ENCODE data around the gene NMUR1. TPM values are rescaled to one million over a fixed set of nuclear protein-coding genes. Genes with fewer than 3 reads are reported as not detected.

Gene NMUR1
- total and polyA plus RNA-seq, 5 donors: 0.50 to 1.9 (median 1.0) TPM

GRCh38 chr2:231483398-231484329, 46.6 kb downstream of the NMUR1 start:
- intact Hi-C loops (cut with DNase I): loop anchor here in 1 of 4 donors (10.0 kb wide), 1 partner anchor 71 kb away; no protein-coding TSS in a partner anchor
- DNase-seq (peak; percentile 54 to 83 (median 81)), ATAC-seq (peak; percentile 79 to 80)
- no peaks in the 10 kb centered on the region for H3K9me3 ChIP-seq (ENCODE audit: control insufficient read depth, low read length)
- no peaks in the 10 kb centered on the region for H3K4me1 ChIP-seq (ENCODE audit: control insufficient read depth, insufficient read depth, low read length)
- 36% methylated on average over 65 of the region's 65 CpGs for WGBS
- peak overlapping the region; percentile 70 for H3K27ac ChIP-seq (ENCODE audit: low read length)
- peak overlapping the region; percentile 43 for H3K4me3 ChIP-seq (ENCODE audit: low read length)
- H3K27me3 ChIP-seq (ENCODE audit: control insufficient read depth, insufficient read depth): no peaks in the 10 kb centered on the region

DNA sequence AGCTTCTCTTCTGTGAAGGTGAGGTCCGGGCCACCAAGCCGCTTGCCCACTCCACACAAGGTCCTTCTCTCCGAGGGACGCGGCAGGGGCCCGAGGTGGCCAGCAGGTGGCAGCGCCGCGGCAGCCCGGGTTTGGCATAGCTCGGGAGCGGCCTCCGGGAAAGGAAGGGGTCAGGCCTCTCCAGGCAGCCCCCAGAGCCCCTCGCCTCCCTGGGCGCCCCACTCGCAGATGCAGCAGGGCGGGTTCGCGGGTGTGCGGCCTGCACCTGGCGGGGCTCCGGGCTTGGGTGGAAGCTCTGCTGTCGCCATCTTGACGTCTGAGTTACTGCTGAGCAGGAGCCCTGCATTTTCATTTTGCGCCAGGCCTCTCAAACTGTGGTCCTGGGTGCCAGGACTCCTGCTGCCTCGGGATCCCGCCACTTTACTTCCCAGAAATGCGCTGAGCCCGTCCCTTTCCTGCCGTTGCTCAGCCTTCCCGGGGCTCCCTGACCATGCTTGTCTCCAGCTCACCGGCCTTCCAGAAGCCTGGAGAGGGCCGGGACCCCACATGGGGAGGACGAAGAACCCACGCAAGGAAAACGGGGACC, 47.3 kb downstream of the NMUR1 start:
- DNase-seq: peak; percentile 81 to 92 (median 91)
- intact Hi-C loops (cut with DNase I): loop anchor here in 1 of 4 donors (10.0 kb wide), 1 partner anchor 72 kb away; no protein-coding TSS in a partner anchor

DNA sequence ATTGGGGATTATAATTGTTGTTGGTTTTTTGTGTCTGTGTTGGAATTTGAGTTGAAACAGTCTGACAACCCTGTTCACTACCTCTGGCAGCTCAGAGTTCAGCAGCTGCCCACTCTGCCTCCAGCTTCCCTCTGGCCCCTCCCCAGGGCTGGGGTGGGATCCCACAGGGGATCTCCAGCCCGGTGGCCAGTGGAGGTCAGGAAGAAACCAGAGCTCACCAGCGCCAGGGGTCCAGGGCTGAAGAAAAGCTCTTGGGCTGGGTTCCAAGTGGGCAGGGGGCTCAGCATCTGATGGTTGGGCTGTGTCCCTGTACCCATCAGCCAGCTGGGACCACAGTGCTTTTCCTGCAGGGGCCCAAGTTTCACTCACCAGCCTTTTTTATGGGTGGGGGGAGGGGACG, 49.5 kb downstream of the NMUR1 start:
- DNase-seq (no peak), ATAC-seq (no peak)
- Histone ChIP-seq H3K27me3 (ENCODE audit: control insufficient read depth, insufficient read depth) (no peaks in the 10 kb centered on the region), H3K4me3 (ENCODE audit: low read length) (no peak overlapping the region), H3K9me3 (ENCODE audit: control insufficient read depth, low read length) (no peaks in the 10 kb centered on the region), H3K27ac (ENCODE audit: low read length) (no peak overlapping the region), H3K4me1 (ENCODE audit: control insufficient read depth, insufficient read depth, low read length) (no peaks in the 10 kb centered on the region)
- intact Hi-C loops (cut with DNase I): loop anchor here in 1 of 4 donors (10.0 kb wide), 1 partner anchor 74 kb away; no protein-coding TSS in a partner anchor
- 68% methylated on average over 3 of the region's 3 CpGs for WGBS

More for the DNA sequence above, 47.3 kb downstream of the NMUR1 start:
- H3K4me1 ChIP-seq (ENCODE audit: control insufficient read depth, insufficient read depth, low read length): no peaks in the 10 kb centered on the region
- peak; percentile 92 for ATAC-seq
- no peaks in the 10 kb centered on the region for H3K9me3 ChIP-seq (ENCODE audit: control insufficient read depth, low read length)
- no peaks in the 10 kb centered on the region for H3K27me3 ChIP-seq (ENCODE audit: control insufficient read depth, insufficient read depth)
- 9% methylated on average over 36 of the region's 36 CpGs for WGBS
- peak overlapping the region; percentile 70 for H3K27ac ChIP-seq (ENCODE audit: low read length)
- peak overlapping the region; percentile 43 for H3K4me3 ChIP-seq (ENCODE audit: low read length)

DNA sequence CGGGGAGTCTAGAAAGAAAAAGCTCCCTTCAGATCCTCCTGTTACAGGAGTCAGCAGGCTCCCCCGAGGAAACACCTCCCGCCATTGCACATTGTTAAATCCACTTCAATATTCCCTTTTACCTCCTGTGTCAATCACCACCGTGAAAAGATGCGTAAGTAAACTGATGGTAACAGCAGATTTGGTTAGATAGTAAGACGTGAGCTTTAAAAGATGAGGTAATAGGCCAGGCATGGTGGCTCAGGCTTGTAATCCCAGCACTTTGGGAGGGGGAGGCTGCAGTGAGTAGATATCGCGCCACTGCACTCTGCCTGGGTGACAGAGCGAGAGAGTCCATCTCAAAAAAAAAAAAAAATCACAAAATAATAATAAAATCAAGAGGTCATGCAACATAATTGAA, 50.8 kb downstream of the NMUR1 start:
- H3K4me1 ChIP-seq (ENCODE audit: control insufficient read depth, insufficient read depth, low read length): no peaks in the 10 kb centered on the region
- WGBS: 86% methylated on average over 9 of the region's 9 CpGs

GRCh38 chr2:231476920-231477319, 53.3 kb downstream of the NMUR1 start:
- no peaks in the 10 kb centered on the region for H3K4me1 ChIP-seq (ENCODE audit: control insufficient read depth, insufficient read depth, low read length)
- intact Hi-C loops (cut with DNase I): no loop called here
- H3K4me3 ChIP-seq (ENCODE audit: low read length): no peak overlapping the region
- WGBS: 88% methylated on average over 3 of the region's 3 CpGs
- DNase-seq: no peak
- ATAC-seq: no peak
- no peaks in the 10 kb centered on the region for H3K9me3 ChIP-seq (ENCODE audit: control insufficient read depth, low read length)
- no peak overlapping the region for H3K27ac ChIP-seq (ENCODE audit: low read length)
- H3K27me3 ChIP-seq (ENCODE audit: control insufficient read depth, insufficient read depth): no peaks in the 10 kb centered on the region

More for the DNA sequence above, 50.8 kb downstream of the NMUR1 start:
- intact Hi-C loops (cut with DNase I): no loop called here
- Histone ChIP-seq H3K27ac (ENCODE audit: low read length) (no peak overlapping the region), H3K9me3 (ENCODE audit: control insufficient read depth, low read length) (no peaks in the 10 kb centered on the region), H3K27me3 (ENCODE audit: control insufficient read depth, insufficient read depth) (no peaks in the 10 kb centered on the region), H3K4me3 (ENCODE audit: low read length) (no peak overlapping the region)
- no peak for ATAC-seq
- no peak for DNase-seq

DNA sequence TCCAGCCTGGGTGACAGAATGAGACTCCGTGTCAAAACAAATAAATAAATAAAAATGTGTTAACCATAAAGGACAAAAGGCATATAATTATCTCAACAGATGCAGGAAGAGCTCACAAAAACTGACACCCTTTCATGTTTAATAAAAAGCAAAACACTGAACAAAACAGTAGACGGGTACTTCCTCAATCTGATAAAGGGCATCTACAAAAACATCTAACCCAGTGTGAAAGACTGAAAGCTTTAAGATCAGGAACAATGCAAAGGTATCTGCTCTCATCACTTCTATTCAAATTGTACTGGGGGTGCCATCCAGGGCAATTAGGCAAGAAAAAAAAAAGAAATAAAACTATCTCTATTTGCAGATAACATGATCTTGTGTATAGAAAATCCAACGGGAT, 54.3 kb downstream of the NMUR1 start:
- Histone ChIP-seq H3K4me1 (ENCODE audit: control insufficient read depth, insufficient read depth, low read length) (no peaks in the 10 kb centered on the region), H3K27ac (ENCODE audit: low read length) (no peak overlapping the region), H3K9me3 (ENCODE audit: control insufficient read depth, low read length) (no peaks in the 10 kb centered on the region), H3K4me3 (ENCODE audit: low read length) (no peak overlapping the region), H3K27me3 (ENCODE audit: control insufficient read depth, insufficient read depth) (no peaks in the 10 kb centered on the region)
- DNase-seq (no peak), ATAC-seq (no peak)
- intact Hi-C loops (cut with DNase I): no loop called here
- 60% methylated on average over 3 of the region's 3 CpGs for WGBS

Other genes starting within 250 kb of the NMUR1 start
- gene B3GNT7, start 134.7 kb downstream of the NMUR1 start, total RNA-seq: 1 to 10 TPM; 4.1 to 7.3 (median 5.9) TPM
- 2.5 TPM for gene B3GNT7, start 134.7 kb downstream of the NMUR1 start, polyA plus RNA-seq
- gene NCL, start 66.0 kb downstream of the NMUR1 start, total RNA-seq: 100 to 1,000 TPM; 251 to 327 (median 267) TPM
- gene NCL, start 66.0 kb downstream of the NMUR1 start, polyA plus RNA-seq: 122 TPM
- gene TEX44, start 62.4 kb upstream of the NMUR1 start, total RNA-seq: not detected
- not detected for gene TEX44, start 62.4 kb upstream of the NMUR1 start, polyA plus RNA-seq
- gene PTMA, start 178.1 kb upstream of the NMUR1 start, total RNA-seq: 100 to 1,000 TPM; 231 to 324 (median 314) TPM
- 480 TPM for gene PTMA, start 178.1 kb upstream of the NMUR1 start, polyA plus RNA-seq

All from right cardiac atrium (tissue), 5 donors.